HepG2 (cell line): ENCODE data around the gene METRN. TPM values are rescaled to one million over a fixed set of nuclear protein-coding genes. Genes with fewer than 3 reads are reported as not detected.
A peak's percentile ranks its signal among the peaks of the same experiment; 100 is the strongest.

ENCODE experiments used
- ELF1 ChIP-seq: sonication (generic); formaldehyde crosslinking; IDR thresholded peaks from 2 replicates; pipeline ENCODE4 v1.4.0; 2020; ENCODE audit warnings: missing genetic modification reagents
- LRRFIP1 ChIP-seq: sonication (generic); formaldehyde crosslinking; conservative IDR thresholded peaks from 2 replicates; pipeline ENCODE4 v1.4.0; 2020; ENCODE audit warnings: missing genetic modification reagents
- NFE2L1 ChIP-seq: sonication (generic); formaldehyde crosslinking; IDR thresholded peaks from 2 replicates; pipeline ENCODE4 v1.4.0; 2020; ENCODE audit warnings: missing genetic modification reagents, mild to moderate bottlenecking, borderline replicate concordance
- NFRKB ChIP-seq: fragments of 450-650 bp; IDR thresholded peaks from 2 replicates; pipeline ENCODE4 v1.6.1; 2017
- PHF21A ChIP-seq: sonication (generic); formaldehyde crosslinking; IDR thresholded peaks from 2 replicates; pipeline ENCODE4 v1.5.0; 2020; ENCODE audit warnings: mild to moderate bottlenecking, missing genetic modification reagents
- PREB ChIP-seq: sonication (generic); formaldehyde crosslinking; IDR thresholded peaks from 2 replicates; pipeline ENCODE4 v1.4.0; 2020; ENCODE audit warnings: missing genetic modification reagents
- SNAI1 ChIP-seq: sonication (generic); formaldehyde crosslinking; IDR thresholded peaks from 2 replicates; pipeline ENCODE4 v1.5.0; 2020; ENCODE audit warnings: mild to moderate bottlenecking, missing genetic modification reagents, borderline replicate concordance
- SNAPC5 ChIP-seq: sonication (generic); formaldehyde crosslinking; IDR thresholded peaks from 2 replicates; pipeline ENCODE4 v1.8.1; 2023; ENCODE audit warnings: mild to moderate bottlenecking, missing genetic modification reagents, borderline replicate concordance
- SP4 ChIP-seq: sonication (generic); formaldehyde crosslinking; IDR thresholded peaks from 2 replicates; pipeline ENCODE4 v1.8.1; 2023; ENCODE audit warnings: mild to moderate bottlenecking, missing genetic modification reagents
- ZBTB43 ChIP-seq: sonication (generic); formaldehyde crosslinking; conservative IDR thresholded peaks from 2 replicates; pipeline ENCODE4 v1.4.0; 2020; ENCODE audit warnings: missing genetic modification reagents
- ZIK1 ChIP-seq: sonication (generic); formaldehyde crosslinking; IDR thresholded peaks from 2 replicates; pipeline ENCODE4 v1.5.0; 2020; ENCODE audit warnings: mild to moderate bottlenecking, low read depth, missing genetic modification reagents, borderline replicate concordance
- ZMYM3 ChIP-seq: sonication (generic); formaldehyde crosslinking; IDR thresholded peaks from 2 replicates; pipeline ENCODE4 v1.5.1; 2020; ENCODE audit warnings: mild to moderate bottlenecking, missing genetic modification reagents
- ZNF160 ChIP-seq: sonication (generic); formaldehyde crosslinking; IDR thresholded peaks from 2 replicates; pipeline ENCODE4 v1.8.0; 2022; ENCODE audit warnings: mild to moderate bottlenecking, inconsistent platforms, missing genetic modification reagents
- ZNF264 ChIP-seq: sonication (generic); formaldehyde crosslinking; IDR thresholded peaks from 2 replicates; pipeline ENCODE4 v1.4.0; 2020; ENCODE audit warnings: missing genetic modification reagents
- ZNF337 ChIP-seq: sonication (generic); formaldehyde crosslinking; IDR thresholded peaks from 2 replicates; pipeline ENCODE4 v1.5.1; 2020; ENCODE audit warnings: missing genetic modification reagents, low read depth, mild to moderate bottlenecking, borderline replicate concordance
- ZNF446 ChIP-seq: sonication (generic); formaldehyde crosslinking; IDR thresholded peaks from 2 replicates; pipeline ENCODE4 v1.5.0; 2020; ENCODE audit warnings: mild to moderate bottlenecking, missing genetic modification reagents
- ZNF484 ChIP-seq: sonication (generic); formaldehyde crosslinking; IDR thresholded peaks from 2 replicates; pipeline ENCODE4 v1.5.1; 2020; ENCODE audit warnings: mild to moderate bottlenecking, low read depth, missing genetic modification reagents, borderline replicate concordance
- ZNF496 ChIP-seq: sonication (generic); formaldehyde crosslinking; IDR thresholded peaks from 2 replicates; pipeline ENCODE4 v1.8.1; 2023; ENCODE audit warnings: mild to moderate bottlenecking, moderate library complexity, missing genetic modification reagents; ENCODE audit not compliant: insufficient replicate concordance
- ZNF709 ChIP-seq: sonication (generic); formaldehyde crosslinking; IDR thresholded peaks from 2 replicates; pipeline ENCODE4 v1.5.0; 2020; ENCODE audit warnings: mild to moderate bottlenecking, missing genetic modification reagents
- ZXDC ChIP-seq: sonication (generic); formaldehyde crosslinking; IDR thresholded peaks from 2 replicates; pipeline ENCODE4 v1.5.0; 2020; ENCODE audit warnings: mild to moderate bottlenecking, missing genetic modification reagents
- polyA plus RNA-seq, 8 experiments: library from polyadenylated mRNA; depleted of rRNA in 3 of 8; stranded (reverse) in 7 of 8; unstranded in 1 of 8; fragments of >200 nt; fragmentation: Illumina TruSeq in 4 of 8; extraction: Trizol in 4 of 8; gene quantifications; 2 replicates each; pipeline versions ENCODE4 v1.2.1 to v1.2.3, GENCODE V29; 2011 to 2016; ENCODE audit warnings: low read depth in 4 of 8, missing spikeins in 1 of 8, mixed read lengths in 1 of 8; ENCODE audit not compliant: insufficient read depth in 1 of 8
- total RNA-seq, 5 experiments: library from RNA; depleted of rRNA; stranded (reverse); fragments of >200 nt; fragmentation: Illumina TruSeq; extraction: Trizol; gene quantifications; 2 replicates each; pipeline ENCODE4 v1.2.3, GENCODE V29; 2016; ENCODE audit warnings: low read depth in 1 of 5

The METRN gene
- total and polyA plus RNA-seq, 2 of the 13 experiments (the other 11 are each of a cell fraction or from before 2014, with no cell fraction given): 25.5 to 46.1 TPM

- TF ChIP-seq ZNF337 (CRISPR knock-in tag) (peak; percentile 62; the same call in 1 of the 2 replicates), ZNF496 (CRISPR knock-in tag) (no peak), PREB (no peak), ZIK1 (CRISPR knock-in tag) (no peak), SP4 (CRISPR knock-in tag) (peak; percentile 82), ZNF484 (CRISPR knock-in tag) (no peak), SNAPC5 (CRISPR knock-in tag) (no peak; the same call in 1 of the 2 replicates), ZNF264 (CRISPR knock-in tag) (no peak), ZBTB43 (no peak), ELF1 (CRISPR knock-in tag) (0 out of 2 replicates have a peak, but pooled peaks have one; percentile 27), NFRKB (no peak), PHF21A (CRISPR knock-in tag) (no peak), ZNF446 (no peak), ZNF160 (CRISPR knock-in tag) (no peak), LRRFIP1 (CRISPR knock-in tag) (no peak), NFE2L1 (CRISPR knock-in tag) (no peak), ZMYM3 (no peak; the same call in 1 of the 2 replicates), SNAI1 (no peak), ZNF709 (CRISPR knock-in tag) (no peak), ZXDC (peak; percentile 47; the same call in 1 of the 2 replicates)
These were observed 35.8 kb upstream of the METRN start (continued) for GRCh38 chr16:678858-679813.
